GM21619 (cell line): Measurements from ENCODE around the gene KRTAP4-3.
"Not testable (repeated sequence)": the region's sequence is repeated elsewhere in the genome, so short reads cannot be mapped to it uniquely, and the experiment has no call there.

Experiments
- ATAC-seq: cut with Tn5 transposase; IDR thresholded peaks from one replicate; pipeline ENCODE4 v1.9.1; 2021; ENCODE audit not compliant: unreplicated experiment

Gene KRTAP4-3

GRCh38 chr17:41119696-41120690 lies 48.0 kb downstream of the KRTAP4-3 start:
- not testable (repeated sequence) for ATAC-seq

- no peak for ATAC-seq
Observed at GRCh38 chr17:41118721-41119120, 49.3 kb downstream of the KRTAP4-3 start.

- not testable (repeated sequence) for ATAC-seq
Observed at GRCh38 chr17:41117846-41118386, 50.1 kb downstream of the KRTAP4-3 start, which contains the start of gene KRTAP4-11. Gene KRTAP4-11 (minus strand): TSS chr17:41118373. CDS start chr17:41118315, 58 bp downstream.
